Ishikawa (cell line): Measurements from ENCODE around the gene RPN2.

ENCODE experiments used
- CEBPB ChIP-seq: IDR thresholded peaks from 2 replicates; pipeline ENCODE4 v1.6.1; 2012
- CREB1 ChIP-seq: IDR thresholded peaks from 2 replicates; pipeline ENCODE4 v1.6.1; 2012; ENCODE audit warnings: low read depth
- EGR1 ChIP-seq: IDR thresholded peaks from 2 replicates; pipeline ENCODE4 v1.6.1; 2012
- EP300 ChIP-seq: IDR thresholded peaks from 2 replicates; pipeline ENCODE4 v1.6.1; 2012; ENCODE audit warnings: borderline replicate concordance
- FOXM1 ChIP-seq: IDR thresholded peaks from 2 replicates; pipeline ENCODE4 v1.6.1; 2012; ENCODE audit warnings: low read depth, borderline replicate concordance
- NFIC ChIP-seq: IDR thresholded peaks from 2 replicates; pipeline ENCODE4 v1.6.1; 2012
- RAD21 ChIP-seq: IDR thresholded peaks from 2 replicates; pipeline ENCODE4 v1.6.1; 2012; ENCODE audit warnings: low read depth
- TAF1 ChIP-seq: IDR thresholded peaks from 2 replicates; pipeline ENCODE4 v1.6.1; 2012; ENCODE audit warnings: low read depth, mild to moderate bottlenecking
- TCF12 ChIP-seq: IDR thresholded peaks from 2 replicates; pipeline ENCODE4 v1.6.1; 2012; ENCODE audit warnings: low read depth
- TEAD4 ChIP-seq: IDR thresholded peaks from 2 replicates; pipeline ENCODE4 v1.6.1; 2012
- YY1 ChIP-seq: IDR thresholded peaks from 2 replicates; pipeline ENCODE4 v1.6.1; 2012; ENCODE audit warnings: low read depth
- ZBTB7A ChIP-seq: IDR thresholded peaks from 2 replicates; pipeline ENCODE4 v1.6.1; 2012; ENCODE audit warnings: low read depth
- TF ChIP-seq, protein P1 (sequence below): IDR thresholded peaks from 2 replicates; pipeline ENCODE4 v1.6.1; 2012
- TF ChIP-seq, protein P2 (sequence below): IDR thresholded peaks from 2 replicates; pipeline ENCODE4 v1.6.1; 2012
- TF ChIP-seq, protein P3 (sequence below): IDR thresholded peaks from 2 replicates; pipeline ENCODE4 v1.6.1; 2012; ENCODE audit warnings: low read depth, mild to moderate bottlenecking

Gene RPN2

DNA sequence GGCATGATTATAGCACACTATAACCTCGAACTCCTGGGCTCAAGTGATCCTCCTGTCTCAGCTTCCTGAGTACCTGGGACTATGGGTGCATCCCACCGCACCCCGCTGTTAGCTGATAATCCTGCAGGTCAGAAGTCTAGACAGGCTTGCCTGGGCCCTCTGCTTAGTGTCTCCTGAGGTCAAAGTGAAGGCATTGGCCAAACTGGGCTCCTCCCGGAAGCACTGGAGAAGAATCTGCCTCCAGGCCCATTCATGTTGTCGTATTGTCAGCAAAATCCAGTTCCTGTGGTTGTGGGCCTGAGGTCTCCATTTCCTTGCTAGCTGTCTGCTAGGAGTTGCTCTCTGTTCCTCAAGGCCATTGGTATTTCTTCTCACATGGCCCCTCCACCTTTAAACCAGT, 6.6 kb downstream of the RPN2 start:
- TF ChIP-seq TEAD4 (no peak), YY1 (no peak), CEBPB (no peak), NFIC (no peak), EGR1 (no peak), FOXM1 (no peak), TCF12 (no peak), ZBTB7A (no peak), CREB1 (no peak), RAD21 (no peak), EP300 (no peak), TAF1 (no peak)
- TF ChIP-seq, protein P1, sequence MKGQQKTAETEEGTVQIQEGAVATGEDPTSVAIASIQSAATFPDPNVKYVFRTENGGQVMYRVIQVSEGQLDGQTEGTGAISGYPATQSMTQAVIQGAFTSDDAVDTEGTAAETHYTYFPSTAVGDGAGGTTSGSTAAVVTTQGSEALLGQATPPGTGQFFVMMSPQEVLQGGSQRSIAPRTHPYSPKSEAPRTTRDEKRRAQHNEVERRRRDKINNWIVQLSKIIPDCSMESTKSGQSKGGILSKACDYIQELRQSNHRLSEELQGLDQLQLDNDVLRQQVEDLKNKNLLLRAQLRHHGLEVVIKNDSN = no peak
- TF ChIP-seq, protein P2, sequence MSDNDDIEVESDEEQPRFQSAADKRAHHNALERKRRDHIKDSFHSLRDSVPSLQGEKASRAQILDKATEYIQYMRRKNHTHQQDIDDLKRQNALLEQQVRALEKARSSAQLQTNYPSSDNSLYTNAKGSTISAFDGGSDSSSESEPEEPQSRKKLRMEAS = no peak
- TF ChIP-seq, protein P3, sequence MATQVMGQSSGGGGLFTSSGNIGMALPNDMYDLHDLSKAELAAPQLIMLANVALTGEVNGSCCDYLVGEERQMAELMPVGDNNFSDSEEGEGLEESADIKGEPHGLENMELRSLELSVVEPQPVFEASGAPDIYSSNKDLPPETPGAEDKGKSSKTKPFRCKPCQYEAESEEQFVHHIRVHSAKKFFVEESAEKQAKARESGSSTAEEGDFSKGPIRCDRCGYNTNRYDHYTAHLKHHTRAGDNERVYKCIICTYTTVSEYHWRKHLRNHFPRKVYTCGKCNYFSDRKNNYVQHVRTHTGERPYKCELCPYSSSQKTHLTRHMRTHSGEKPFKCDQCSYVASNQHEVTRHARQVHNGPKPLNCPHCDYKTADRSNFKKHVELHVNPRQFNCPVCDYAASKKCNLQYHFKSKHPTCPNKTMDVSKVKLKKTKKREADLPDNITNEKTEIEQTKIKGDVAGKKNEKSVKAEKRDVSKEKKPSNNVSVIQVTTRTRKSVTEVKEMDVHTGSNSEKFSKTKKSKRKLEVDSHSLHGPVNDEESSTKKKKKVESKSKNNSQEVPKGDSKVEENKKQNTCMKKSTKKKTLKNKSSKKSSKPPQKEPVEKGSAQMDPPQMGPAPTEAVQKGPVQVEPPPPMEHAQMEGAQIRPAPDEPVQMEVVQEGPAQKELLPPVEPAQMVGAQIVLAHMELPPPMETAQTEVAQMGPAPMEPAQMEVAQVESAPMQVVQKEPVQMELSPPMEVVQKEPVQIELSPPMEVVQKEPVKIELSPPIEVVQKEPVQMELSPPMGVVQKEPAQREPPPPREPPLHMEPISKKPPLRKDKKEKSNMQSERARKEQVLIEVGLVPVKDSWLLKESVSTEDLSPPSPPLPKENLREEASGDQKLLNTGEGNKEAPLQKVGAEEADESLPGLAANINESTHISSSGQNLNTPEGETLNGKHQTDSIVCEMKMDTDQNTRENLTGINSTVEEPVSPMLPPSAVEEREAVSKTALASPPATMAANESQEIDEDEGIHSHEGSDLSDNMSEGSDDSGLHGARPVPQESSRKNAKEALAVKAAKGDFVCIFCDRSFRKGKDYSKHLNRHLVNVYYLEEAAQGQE = no peak

DNA sequence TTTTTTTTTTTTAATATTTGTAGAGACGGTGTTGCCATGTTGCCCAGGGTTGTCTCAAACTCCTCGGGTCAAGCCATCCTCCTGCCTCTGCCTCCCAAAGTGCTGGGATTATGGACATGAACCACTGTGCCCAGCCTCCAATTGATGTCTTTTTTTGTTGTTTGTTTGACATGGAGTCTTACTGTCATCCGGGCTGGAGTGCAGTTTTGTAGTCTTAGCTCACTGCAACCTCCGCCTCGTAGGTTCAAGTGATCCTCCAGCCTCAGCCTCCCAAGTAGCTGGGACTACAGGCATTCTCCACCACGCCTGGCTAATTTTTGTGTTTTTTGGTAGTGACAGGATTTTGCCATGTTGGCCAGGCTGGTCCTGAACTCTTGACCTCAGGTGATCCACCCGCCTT, 9.7 kb downstream of the RPN2 start:
- no peak for TF ChIP-seq TEAD4
- no peak for TF ChIP-seq EGR1
- TF ChIP-seq, protein P3 = no peak
- no peak for TF ChIP-seq NFIC
- TF ChIP-seq TCF12 = no peak
- no peak for TF ChIP-seq EP300
- TF ChIP-seq, protein P1 = no peak

DNA sequence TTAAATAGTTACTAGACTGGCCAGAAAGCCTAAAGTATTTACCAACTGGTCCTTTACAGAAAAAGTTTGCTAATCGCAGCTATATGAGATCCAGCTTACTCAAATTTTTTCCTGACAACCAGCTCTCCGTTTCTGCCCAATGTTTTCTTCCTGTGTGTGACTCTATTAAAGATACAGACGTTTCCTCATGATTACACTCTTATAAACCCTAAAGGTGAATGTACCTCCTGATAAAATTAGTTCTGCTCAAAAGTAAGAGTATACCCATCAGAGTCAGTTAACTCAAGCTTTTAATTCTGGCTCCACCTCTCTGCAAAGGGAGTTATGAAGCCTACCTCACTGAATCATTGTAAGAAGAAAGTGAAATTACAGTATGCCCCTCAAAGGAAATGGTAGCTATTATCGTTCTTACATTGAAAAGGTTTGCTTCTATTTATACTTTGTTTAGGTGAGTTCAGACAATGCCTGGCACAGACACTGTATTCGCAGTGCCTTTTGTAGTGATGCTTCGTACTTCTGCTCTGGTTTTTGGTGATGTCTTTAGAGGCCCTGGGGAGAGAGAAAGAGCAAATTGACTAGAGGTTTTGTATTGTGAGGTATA, 10.4 kb downstream of the RPN2 start:
- TF ChIP-seq NFIC = no peak

DNA sequence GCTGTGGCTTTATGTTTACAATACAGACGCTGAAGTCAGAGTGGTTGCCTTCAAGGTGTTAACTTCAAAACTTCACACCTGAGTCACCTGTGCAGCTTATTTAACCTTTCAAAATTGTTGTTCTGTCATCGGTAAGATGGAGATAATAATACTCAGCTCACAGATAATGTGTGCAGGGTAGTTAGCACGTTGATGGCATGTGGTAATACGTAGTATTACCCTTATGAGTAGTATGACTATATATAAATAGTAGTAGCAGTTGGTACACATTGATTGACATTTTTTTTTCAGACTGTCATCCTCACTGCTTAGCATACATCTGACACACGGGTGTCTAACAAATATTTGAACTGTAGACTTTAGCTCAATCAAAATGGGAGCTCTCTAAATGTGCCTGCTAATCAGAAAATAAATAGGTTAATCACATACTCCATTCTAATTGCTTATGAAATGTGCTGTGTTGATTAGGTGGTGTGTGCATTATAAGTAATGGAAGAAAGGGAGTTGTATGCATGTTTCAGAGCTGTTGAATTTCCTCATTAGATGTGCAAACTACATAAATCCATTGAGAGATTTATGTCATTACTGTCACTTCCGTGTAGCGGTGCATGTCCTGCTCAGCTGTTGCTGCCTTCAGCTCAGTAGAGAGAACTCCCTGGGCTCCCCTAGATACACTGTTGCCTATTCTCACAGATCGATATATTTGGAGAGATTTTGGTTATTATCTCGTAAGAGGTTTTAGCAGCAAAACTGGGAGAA, 11.4 kb downstream of the RPN2 start:
- TF ChIP-seq, protein P1 = no peak
- TF ChIP-seq CEBPB = no peak
- no peak for TF ChIP-seq TEAD4
- no peak for TF ChIP-seq NFIC
- TF ChIP-seq, protein P2 = no peak
- no peak for TF ChIP-seq YY1
- no peak for TF ChIP-seq FOXM1
- no peak for TF ChIP-seq TCF12
- TF ChIP-seq EP300 = no peak
- TF ChIP-seq CREB1 = no peak
- no peak for TF ChIP-seq RAD21
- no peak for TF ChIP-seq EGR1
- no peak for TF ChIP-seq ZBTB7A
- no peak for TF ChIP-seq TAF1
- TF ChIP-seq, protein P3 = no peak
